ENCODE results near the gene NXT1. TPM values are rescaled to one million over a fixed set of nuclear protein-coding genes. Genes with fewer than 3 reads are reported as not detected.

NXT1 gene
- total RNA-seq, 1 donor from 2014 or later = 71.6 TPM

DNA sequence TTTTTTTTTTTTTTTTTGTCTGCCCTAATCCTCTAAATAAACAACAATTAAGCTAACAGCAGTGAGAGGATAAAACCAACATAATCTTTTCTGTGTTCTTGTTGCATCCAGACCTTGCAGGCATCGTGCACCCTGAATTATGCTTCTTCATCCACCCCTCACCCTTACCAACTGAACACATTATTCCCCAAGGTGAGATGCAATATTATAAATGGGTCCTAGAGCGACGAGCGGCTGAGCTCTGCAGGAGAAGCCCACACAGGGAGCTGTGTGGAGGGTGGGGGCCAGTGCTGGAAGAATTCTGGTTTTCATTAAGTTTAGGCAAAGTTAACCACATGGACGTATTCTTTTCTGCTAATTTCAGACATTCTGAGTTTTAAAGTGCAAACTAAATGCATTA is 32.2 kb upstream of the NXT1 start:
- DNase-seq (ENCODE audit: low read depth) = no peak
- Histone ChIP-seq H3K36me3 (ENCODE audit: control insufficient read depth, insufficient read depth, low read length) (no peaks in the 10 kb centered on the region), H3K4me3 (ENCODE audit: low read depth, low read length) (no peak overlapping the region), H3K27me3 (ENCODE audit: control insufficient read depth, insufficient read depth, low read length) (no peaks in the 10 kb centered on the region)
- TF ChIP-seq, protein P1, sequence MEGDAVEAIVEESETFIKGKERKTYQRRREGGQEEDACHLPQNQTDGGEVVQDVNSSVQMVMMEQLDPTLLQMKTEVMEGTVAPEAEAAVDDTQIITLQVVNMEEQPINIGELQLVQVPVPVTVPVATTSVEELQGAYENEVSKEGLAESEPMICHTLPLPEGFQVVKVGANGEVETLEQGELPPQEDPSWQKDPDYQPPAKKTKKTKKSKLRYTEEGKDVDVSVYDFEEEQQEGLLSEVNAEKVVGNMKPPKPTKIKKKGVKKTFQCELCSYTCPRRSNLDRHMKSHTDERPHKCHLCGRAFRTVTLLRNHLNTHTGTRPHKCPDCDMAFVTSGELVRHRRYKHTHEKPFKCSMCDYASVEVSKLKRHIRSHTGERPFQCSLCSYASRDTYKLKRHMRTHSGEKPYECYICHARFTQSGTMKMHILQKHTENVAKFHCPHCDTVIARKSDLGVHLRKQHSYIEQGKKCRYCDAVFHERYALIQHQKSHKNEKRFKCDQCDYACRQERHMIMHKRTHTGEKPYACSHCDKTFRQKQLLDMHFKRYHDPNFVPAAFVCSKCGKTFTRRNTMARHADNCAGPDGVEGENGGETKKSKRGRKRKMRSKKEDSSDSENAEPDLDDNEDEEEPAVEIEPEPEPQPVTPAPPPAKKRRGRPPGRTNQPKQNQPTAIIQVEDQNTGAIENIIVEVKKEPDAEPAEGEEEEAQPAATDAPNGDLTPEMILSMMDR (IDR thresholded peaks at IDR 0.05; ENCODE audit: insufficient read depth, low read length, poor library complexity, severe bottlenecking) = no peak

GRCh38 chr20:23320317-23320716 is 30.3 kb upstream of the NXT1 start:
- Histone ChIP-seq H3K4me3 (ENCODE audit: low read depth, low read length) (no peak overlapping the region), H3K27me3 (ENCODE audit: control insufficient read depth, insufficient read depth, low read length) (no peaks in the 10 kb centered on the region), H3K36me3 (ENCODE audit: control insufficient read depth, insufficient read depth, low read length) (no peaks in the 10 kb centered on the region)
- TF ChIP-seq, protein P1 (IDR thresholded peaks at IDR 0.05; ENCODE audit: insufficient read depth, low read length, poor library complexity, severe bottlenecking) = peak; percentile 22
- DNase-seq (ENCODE audit: low read depth) = no peak

- no peak overlapping the region for H3K4me3 ChIP-seq (ENCODE audit: low read depth, low read length)
- no peaks in the 10 kb centered on the region for H3K36me3 ChIP-seq (ENCODE audit: control insufficient read depth, insufficient read depth, low read length)
- H3K27me3 ChIP-seq (ENCODE audit: control insufficient read depth, insufficient read depth, low read length) = no peaks in the 10 kb centered on the region
- DNase-seq (ENCODE audit: low read depth) = no peak
- TF ChIP-seq, protein P1 (IDR thresholded peaks at IDR 0.05; ENCODE audit: insufficient read depth, low read length, poor library complexity, severe bottlenecking) = no peak
Observed at GRCh38 chr20:23325107-23325506, 25.5 kb upstream of the NXT1 start.

GRCh38 chr20:23326774-23327173 is 23.8 kb upstream of the NXT1 start:
- H3K36me3 ChIP-seq (ENCODE audit: control insufficient read depth, insufficient read depth, low read length) = no peaks in the 10 kb centered on the region
- DNase-seq (ENCODE audit: low read depth) = no peak
- TF ChIP-seq, protein P1 (IDR thresholded peaks at IDR 0.05; ENCODE audit: insufficient read depth, low read length, poor library complexity, severe bottlenecking) = no peak

GRCh38 chr20:23327617-23328333 is 22.8 kb upstream of the NXT1 start:
- Histone ChIP-seq H3K36me3 (ENCODE audit: control insufficient read depth, insufficient read depth, low read length) (no peaks in the 10 kb centered on the region), H3K4me3 (ENCODE audit: low read depth, low read length) (no peak overlapping the region), H3K27me3 (ENCODE audit: control insufficient read depth, insufficient read depth, low read length) (no peaks in the 10 kb centered on the region)
- DNase-seq (ENCODE audit: low read depth) = no peak
- TF ChIP-seq, protein P1 (IDR thresholded peaks at IDR 0.05; ENCODE audit: insufficient read depth, low read length, poor library complexity, severe bottlenecking) = no peak

More at GRCh38 chr20:23326774-23327173, 23.8 kb upstream of the NXT1 start:
- H3K4me3 ChIP-seq (ENCODE audit: low read depth, low read length) = no peak overlapping the region
- no peaks in the 10 kb centered on the region for H3K27me3 ChIP-seq (ENCODE audit: control insufficient read depth, insufficient read depth, low read length)

All from kidney epithelial cell (primary cell).